Measurements from ENCODE around the gene UFD1. TPM values are rescaled to one million over a fixed set of nuclear protein-coding genes. Genes with fewer than 3 reads are reported as not detected.

UFD1 gene
- total RNA-seq, 2 experiments from 2014 or later: 68.5 to 77.4 TPM

- no peak overlapping the region for H3K27ac ChIP-seq (ENCODE audit: low read depth in 1 of 2, low read length in 2 of 2)
- H3K36me3 Mint-ChIP-seq (ENCODE audit: low read depth): no peaks in the 10 kb centered on the region
- H3K27me3 Mint-ChIP-seq: no peaks in the 10 kb centered on the region
- H3K36me3 ChIP-seq (ENCODE audit: insufficient read depth, low read length): no peaks in the 10 kb centered on the region
- TF ChIP-seq CTCF (IDR thresholded peaks at IDR 0.05): no peak
- ChIA-PET CTCF (interaction anchor here (3.9 kb wide), 1 partner anchor 132 kb away, joined by 22 read pairs; no protein-coding TSS in a partner anchor), POLR2A (no interaction called here)
- DNase-seq (no peak), ATAC-seq (ENCODE audit: poor library complexity) (no peak)
- no peaks in the 10 kb centered on the region for H3K9me3 Mint-ChIP-seq
- no peak overlapping the region for H3K27ac Mint-ChIP-seq
- H3K4me1 Mint-ChIP-seq (ENCODE audit: low read depth): peaks cover 9% of the 10 kb centered on the region
- H3K9me3 ChIP-seq (ENCODE audit: control insufficient read depth in 1 of 2, insufficient read depth in 1 of 2, low read length in 2 of 2): no peaks in the 10 kb centered on the region
- no peaks in the 10 kb centered on the region for H3K27me3 ChIP-seq (ENCODE audit: control insufficient read depth in 1 of 2, insufficient read depth in 2 of 2, low read length in 2 of 2)
- no peaks in the 10 kb centered on the region for H3K4me1 ChIP-seq (ENCODE audit: insufficient read depth, low read length)
- H3K4me3 Mint-ChIP-seq: no peak overlapping the region
- H3K4me3 ChIP-seq (ENCODE audit: low read length): no peak overlapping the region
- intact Hi-C loops (cut with DNase I, micrococcal nuclease): loop anchor here (5.0 to 10.0 kb wide), 2 partner anchors 216 to 219 kb away; partner anchors contain the start of gene SEPTIN5 (in 1 of the 2)
Measured at GRCh38 chr22:19498154-19498865, 19.3 kb upstream of the UFD1 start.

- Histone ChIP-seq H3K36me3 (ENCODE audit: insufficient read depth, low read length) (no peaks in the 10 kb centered on the region), H3K27me3 (ENCODE audit: control insufficient read depth in 1 of 2, insufficient read depth in 2 of 2, low read length in 2 of 2) (no peaks in the 10 kb centered on the region), H3K4me1 (ENCODE audit: insufficient read depth, low read length) (no peaks in the 10 kb centered on the region), H3K4me3 (ENCODE audit: low read length) (no peak overlapping the region), H3K27ac (ENCODE audit: low read depth in 1 of 2, low read length in 2 of 2) (no peak overlapping the region), H3K9me3 (ENCODE audit: control insufficient read depth in 1 of 2, insufficient read depth in 1 of 2, low read length in 2 of 2) (no peaks in the 10 kb centered on the region)
- intact Hi-C loops (cut with DNase I, micrococcal nuclease): loop anchor here (5.0 to 10.0 kb wide), 2 partner anchors 218 to 220 kb away; partner anchors contain the start of gene SEPTIN5 (in 1 of the 2)
- CTCF ChIA-PET: interaction anchor here (3.9 kb wide), 1 partner anchor 133 kb away, joined by 22 read pairs; no protein-coding TSS in a partner anchor
- TF ChIP-seq CTCF (IDR thresholded peaks at IDR 0.05): no peak
- ATAC-seq (ENCODE audit: poor library complexity): no peak
- no peaks in the 10 kb centered on the region for H3K9me3 Mint-ChIP-seq
- POLR2A ChIA-PET: no interaction called here
- H3K27me3 Mint-ChIP-seq: no peaks in the 10 kb centered on the region
- no peak overlapping the region for H3K4me3 Mint-ChIP-seq
- no peak for DNase-seq
- H3K36me3 Mint-ChIP-seq (ENCODE audit: low read depth): no peaks in the 10 kb centered on the region
- no peak overlapping the region for H3K27ac Mint-ChIP-seq
- peaks cover 9% of the 10 kb centered on the region for H3K4me1 Mint-ChIP-seq (ENCODE audit: low read depth)
Measured at GRCh38 chr22:19497245-19497644, 18.3 kb upstream of the UFD1 start.

GRCh38 chr22:19496324-19496630 lies 17.3 kb upstream of the UFD1 start:
- peaks cover 9% of the 10 kb centered on the region for H3K4me1 Mint-ChIP-seq (ENCODE audit: low read depth)
- no peaks in the 10 kb centered on the region for H3K36me3 Mint-ChIP-seq (ENCODE audit: low read depth)
- Histone ChIP-seq H3K9me3 (ENCODE audit: control insufficient read depth in 1 of 2, insufficient read depth in 1 of 2, low read length in 2 of 2) (no peaks in the 10 kb centered on the region), H3K27me3 (ENCODE audit: control insufficient read depth in 1 of 2, insufficient read depth in 2 of 2, low read length in 2 of 2) (no peaks in the 10 kb centered on the region), H3K4me1 (ENCODE audit: insufficient read depth, low read length) (no peaks in the 10 kb centered on the region), H3K4me3 (ENCODE audit: low read length) (no peak overlapping the region), H3K27ac (ENCODE audit: low read depth in 1 of 2, low read length in 2 of 2) (no peak overlapping the region), H3K36me3 (ENCODE audit: insufficient read depth, low read length) (no peaks in the 10 kb centered on the region)
- DNase-seq (no peak), ATAC-seq (ENCODE audit: poor library complexity) (no peak)
- ChIA-PET CTCF (interaction anchor here (3.9 kb wide), 1 partner anchor 134 kb away, joined by 22 read pairs; no protein-coding TSS in a partner anchor), POLR2A (interaction anchor here (1.4 kb wide), 2 partner anchors 81 to 133 kb away, joined by 3 to 10 read pairs; no protein-coding TSS in a partner anchor)
- intact Hi-C loops (cut with DNase I, micrococcal nuclease): loop anchor here (1.0 to 10.0 kb wide), 3 partner anchors 134 to 221 kb away; partner anchors contain the start of gene SEPTIN5 (in 1 of the 2)
- H3K27me3 Mint-ChIP-seq: no peaks in the 10 kb centered on the region
- no peaks in the 10 kb centered on the region for H3K9me3 Mint-ChIP-seq
- H3K27ac Mint-ChIP-seq: peak overlapping the region; percentile 47
- TF ChIP-seq CTCF (IDR thresholded peaks at IDR 0.05): no peak
- no peak overlapping the region for H3K4me3 Mint-ChIP-seq

Data from CD4-positive, alpha-beta T cell (primary cell).